IPS-15b (cell line): ENCODE data around the gene ZNF19.
"Not testable (repeated sequence)": the region's sequence is repeated elsewhere in the genome, so short reads cannot be mapped to it uniquely, and the experiment has no call there.

ENCODE experiments used
- H3K27me3 ChIP-seq: one replicate; pipeline ENCODE4 v1.6.1; 2013; ENCODE audit warnings: low read length; ENCODE audit not compliant: control insufficient read depth, insufficient read depth
- H3K36me3 ChIP-seq: one replicate; pipeline ENCODE4 v1.6.1; 2013; ENCODE audit warnings: low read length; ENCODE audit not compliant: control insufficient read depth, insufficient read depth
- H3K4me1 ChIP-seq: one replicate; pipeline ENCODE4 v1.6.1; 2013; ENCODE audit warnings: mild to moderate bottlenecking, low read length; ENCODE audit not compliant: control insufficient read depth, insufficient read depth
- H3K4me3 ChIP-seq: one replicate; pipeline ENCODE4 v1.5.1; 2013; ENCODE audit warnings: low read depth, low read length
- H3K9ac ChIP-seq: one replicate; pipeline ENCODE4 v1.6.1; 2013; ENCODE audit warnings: low read depth, mild to moderate bottlenecking, low read length
- H3K9me3 ChIP-seq: one replicate; pipeline ENCODE4 v1.6.1; 2013; ENCODE audit warnings: mild to moderate bottlenecking, low read length; ENCODE audit not compliant: control insufficient read depth, insufficient read depth

ZNF19 gene

GRCh38 chr16:71513302-71513701 lies 24.2 kb upstream of the ZNF19 start:
- no peaks in the 10 kb centered on the region for H3K36me3 ChIP-seq
- H3K27me3 ChIP-seq: no peaks in the 10 kb centered on the region
- no peak overlapping the region for H3K4me3 ChIP-seq
- H3K4me1 ChIP-seq: peaks cover 6% of the 10 kb centered on the region
- no peak overlapping the region for H3K9ac ChIP-seq
- H3K9me3 ChIP-seq: no peaks in the 10 kb centered on the region

DNA sequence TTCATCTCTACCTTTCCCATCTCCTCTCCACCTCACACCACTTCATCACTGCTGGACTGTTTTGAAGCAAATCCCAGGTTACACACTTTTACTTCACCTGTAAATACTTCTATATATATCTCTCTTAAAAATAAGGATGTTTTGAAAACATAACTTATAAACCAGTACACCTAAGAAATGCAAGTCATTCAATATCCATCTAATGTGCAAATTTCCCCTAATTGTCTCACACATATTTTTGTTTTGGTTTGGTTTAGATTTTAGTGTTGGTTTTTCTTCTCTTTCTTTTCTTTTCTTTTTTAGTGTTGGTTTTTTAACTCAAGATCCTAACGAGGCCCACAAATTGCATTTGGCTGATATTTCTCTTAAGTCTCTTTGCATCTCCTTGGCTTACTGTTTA lies 17.9 kb upstream of the ZNF19 start:
- Histone ChIP-seq H3K4me3 (no peak overlapping the region), H3K4me1 (no peaks in the 10 kb centered on the region), H3K36me3 (no peaks in the 10 kb centered on the region), H3K9me3 (no peaks in the 10 kb centered on the region), H3K9ac (no peak overlapping the region), H3K27me3 (no peaks in the 10 kb centered on the region)

DNA sequence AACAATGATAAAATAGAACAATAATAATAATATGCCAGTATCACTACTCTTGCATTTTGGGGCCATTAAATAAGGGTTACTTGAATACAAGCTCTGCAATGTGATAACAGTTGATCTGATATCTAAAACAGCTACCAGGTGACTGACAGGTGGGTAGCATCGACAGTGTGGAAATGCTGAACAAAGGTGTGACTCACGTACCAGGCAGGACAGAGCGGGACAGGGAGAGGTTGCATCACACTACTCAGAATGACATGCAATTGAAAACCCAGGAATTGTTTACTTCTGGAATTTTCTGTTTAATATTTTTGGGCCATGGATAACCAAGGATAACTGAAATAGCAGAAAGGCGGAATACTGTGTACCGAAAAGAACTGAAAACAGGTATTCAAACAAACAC lies 15.8 kb upstream of the ZNF19 start:
- H3K9ac ChIP-seq: no peak overlapping the region
- no peak overlapping the region for H3K4me3 ChIP-seq
- no peaks in the 10 kb centered on the region for H3K9me3 ChIP-seq
- H3K4me1 ChIP-seq: no peaks in the 10 kb centered on the region
- H3K36me3 ChIP-seq: no peaks in the 10 kb centered on the region
- no peaks in the 10 kb centered on the region for H3K27me3 ChIP-seq

- H3K9ac ChIP-seq, H3K9me3 ChIP-seq, H3K4me3 ChIP-seq, H3K4me1 ChIP-seq, H3K36me3 ChIP-seq, H3K27me3 ChIP-seq: not testable (repeated sequence)
Measured at GRCh38 chr16:71504051-71504450, 14.9 kb upstream of the ZNF19 start.

DNA sequence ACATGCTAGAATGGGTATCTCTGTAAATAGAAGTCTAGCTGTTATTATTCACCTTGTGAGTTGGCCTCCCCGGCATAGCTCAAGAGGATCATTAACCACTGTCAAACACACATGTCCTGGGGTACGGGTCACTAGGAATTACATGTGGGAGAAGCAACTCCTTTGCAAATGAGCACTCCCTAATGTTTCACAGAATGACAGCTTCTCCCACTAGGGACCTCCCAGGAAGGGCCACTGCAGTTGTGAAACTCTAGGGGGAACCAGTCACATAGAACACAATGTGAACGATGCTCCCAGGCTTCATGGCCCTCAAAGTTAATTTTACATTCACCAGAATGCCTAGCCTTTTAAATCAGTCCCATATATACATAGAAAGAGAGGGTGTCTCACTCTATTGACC lies 12.4 kb upstream of the ZNF19 start:
- Histone ChIP-seq H3K4me1 (no peaks in the 10 kb centered on the region), H3K27me3 (no peaks in the 10 kb centered on the region), H3K4me3 (no peak overlapping the region), H3K9me3 (no peaks in the 10 kb centered on the region), H3K9ac (no peak overlapping the region), H3K36me3 (no peaks in the 10 kb centered on the region)

GRCh38 chr16:71500964-71501363 lies 11.8 kb upstream of the ZNF19 start:
- no peaks in the 10 kb centered on the region for H3K9me3 ChIP-seq
- H3K4me3 ChIP-seq: no peak overlapping the region

GRCh38 chr16:71499775-71500364 lies 10.7 kb upstream of the ZNF19 start:
- Histone ChIP-seq H3K9me3 (no peaks in the 10 kb centered on the region), H3K4me3 (no peak overlapping the region), H3K36me3 (no peaks in the 10 kb centered on the region), H3K9ac (no peak overlapping the region), H3K27me3 (no peaks in the 10 kb centered on the region), H3K4me1 (no peaks in the 10 kb centered on the region)

More at GRCh38 chr16:71500964-71501363, 11.8 kb upstream of the ZNF19 start:
- H3K9ac ChIP-seq: no peak overlapping the region
- no peaks in the 10 kb centered on the region for H3K27me3 ChIP-seq
- no peaks in the 10 kb centered on the region for H3K4me1 ChIP-seq
- no peaks in the 10 kb centered on the region for H3K36me3 ChIP-seq

- Histone ChIP-seq H3K4me3 (no peak overlapping the region), H3K4me1 (no peaks in the 10 kb centered on the region), H3K27me3 (no peaks in the 10 kb centered on the region), H3K9me3 (no peaks in the 10 kb centered on the region), H3K36me3 (no peaks in the 10 kb centered on the region), H3K9ac (no peak overlapping the region)
Measured at GRCh38 chr16:71498031-71498430, 8.9 kb upstream of the ZNF19 start.

DNA sequence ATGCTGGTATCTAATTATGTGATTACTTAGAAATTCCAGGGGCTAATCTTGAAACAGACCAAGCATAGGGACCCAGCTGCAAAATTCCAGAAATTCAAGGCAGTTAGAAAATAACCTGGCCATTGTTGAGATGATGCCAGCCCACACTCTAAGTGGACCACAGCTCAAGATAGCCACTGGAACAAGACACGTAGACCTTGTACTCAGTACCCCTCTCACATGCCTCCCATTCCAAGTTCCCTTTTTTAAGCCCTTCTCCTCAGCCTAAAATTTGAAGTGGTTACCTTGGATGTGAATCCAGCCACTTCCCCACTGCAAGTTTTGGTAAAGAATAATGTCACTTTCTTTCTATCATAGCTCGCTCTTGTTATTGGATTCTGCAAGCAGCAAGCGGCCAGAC lies 4.1 kb upstream of the ZNF19 start:
- Histone ChIP-seq H3K27me3 (no peaks in the 10 kb centered on the region), H3K4me1 (no peaks in the 10 kb centered on the region), H3K4me3 (no peak overlapping the region), H3K36me3 (no peaks in the 10 kb centered on the region), H3K9ac (no peak overlapping the region), H3K9me3 (no peaks in the 10 kb centered on the region)

- Histone ChIP-seq H3K9ac (no peak overlapping the region), H3K9me3 (no peaks in the 10 kb centered on the region), H3K27me3 (no peaks in the 10 kb centered on the region), H3K4me1 (no peaks in the 10 kb centered on the region), H3K4me3 (no peak overlapping the region), H3K36me3 (no peaks in the 10 kb centered on the region)
Measured at GRCh38 chr16:71492786-71493185, 3.7 kb upstream of the ZNF19 start.

DNA sequence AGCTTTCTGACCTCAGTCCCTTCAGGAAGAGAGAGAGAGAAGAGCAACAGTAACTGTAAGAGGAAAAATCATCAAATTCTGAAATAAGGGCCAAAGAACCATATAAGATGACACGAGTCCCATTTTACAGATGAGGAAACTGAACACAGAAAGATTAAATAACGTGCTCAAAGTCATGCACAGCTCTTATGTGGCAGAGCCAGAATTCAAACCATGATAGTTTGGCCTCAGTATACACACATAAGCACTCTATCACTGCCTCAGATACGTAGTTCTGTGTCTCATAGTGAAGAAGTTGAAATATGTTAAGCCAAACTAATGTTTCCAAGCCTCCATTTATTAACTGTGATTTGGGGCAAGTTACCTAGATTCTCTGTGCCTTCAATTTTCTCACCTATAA lies 1.9 kb upstream of the ZNF19 start:
- Histone ChIP-seq H3K36me3 (no peaks in the 10 kb centered on the region), H3K27me3 (no peaks in the 10 kb centered on the region), H3K4me3 (no peak overlapping the region), H3K9me3 (no peaks in the 10 kb centered on the region), H3K4me1 (no peaks in the 10 kb centered on the region), H3K9ac (no peak overlapping the region)

GRCh38 chr16:71490361-71490760 lies 1.2 kb upstream of the ZNF19 start:
- Histone ChIP-seq H3K36me3 (no peaks in the 10 kb centered on the region), H3K9me3 (no peaks in the 10 kb centered on the region), H3K4me3 (no peak overlapping the region), H3K27me3 (no peaks in the 10 kb centered on the region), H3K4me1 (no peaks in the 10 kb centered on the region), H3K9ac (no peak overlapping the region)
